GM19240 (cell line): ENCODE results near the gene COA7.

Source experiments
- DNase-seq: peaks from one replicate; pipeline ENCODE4 v3.0.0; 2011; ENCODE audit warnings: low spot score; ENCODE audit not compliant: insufficient read length

Gene COA7

GRCh38 chr1:52670604-52671003, 27.5 kb downstream of the COA7 start:
- no peak for DNase-seq

DNA sequence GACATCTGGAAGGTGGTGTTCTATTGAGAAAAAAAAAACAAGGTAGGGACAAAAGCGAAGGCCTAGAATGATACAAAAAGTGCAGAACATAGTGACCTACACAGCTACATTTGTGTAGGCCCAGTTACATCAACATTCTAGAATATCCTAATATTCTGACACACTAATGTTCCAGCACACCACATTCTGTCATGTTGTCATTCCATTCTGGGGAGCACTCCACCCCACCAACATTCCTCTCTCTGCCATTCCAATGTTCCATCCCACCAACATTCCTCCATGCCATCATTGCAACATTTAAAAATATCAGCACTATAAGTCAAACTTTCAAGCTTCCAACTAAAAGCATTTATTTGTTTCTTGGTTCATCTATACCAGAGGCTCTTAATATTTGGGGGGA, 28.5 kb downstream of the COA7 start:
- no peak for DNase-seq

- no peak for DNase-seq
Measured at GRCh38 chr1:52668711-52669110, 29.4 kb downstream of the COA7 start.

DNA sequence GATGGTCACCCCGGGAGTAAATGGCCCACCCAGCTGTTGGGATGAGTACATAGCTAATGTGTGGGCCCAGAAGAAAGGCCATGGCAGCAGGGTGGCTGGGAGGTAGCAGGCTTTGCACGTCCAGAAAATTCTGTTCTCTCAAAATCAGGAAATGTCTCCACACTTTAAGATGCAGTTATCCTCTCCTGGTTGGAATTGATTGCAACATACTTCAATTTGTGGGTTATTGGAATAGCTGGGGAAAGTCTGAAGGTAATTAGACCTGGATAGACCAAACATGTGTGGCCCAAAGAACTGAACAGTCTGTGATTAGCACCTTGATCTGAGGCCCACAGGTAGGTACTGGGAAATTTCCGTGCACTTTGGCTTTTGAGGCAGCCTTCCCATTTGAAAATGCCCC, 30.2 kb downstream of the COA7 start:
- DNase-seq: no peak

DNA sequence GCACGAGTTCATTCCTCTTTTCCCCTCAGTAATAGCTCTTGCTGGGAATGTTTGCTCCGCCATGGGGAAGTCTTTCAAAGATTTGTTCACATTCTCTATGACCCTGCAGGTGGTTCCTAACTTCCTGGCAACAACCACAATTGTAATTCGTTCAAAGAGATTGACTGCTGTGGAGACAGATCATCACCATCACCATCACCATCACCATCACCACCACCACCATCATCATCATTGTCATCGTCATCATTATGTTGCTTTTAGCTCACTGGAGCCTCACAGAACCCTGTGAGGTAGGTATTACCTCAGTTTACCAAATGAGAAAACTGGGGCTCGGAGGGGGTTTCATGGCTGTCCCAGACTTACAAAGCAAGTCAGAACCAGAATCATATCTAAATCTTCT, 30.9 kb downstream of the COA7 start:
- no peak for DNase-seq

- DNase-seq: no peak
Measured at GRCh38 chr1:52665006-52665941, 32.9 kb downstream of the COA7 start.

DNA sequence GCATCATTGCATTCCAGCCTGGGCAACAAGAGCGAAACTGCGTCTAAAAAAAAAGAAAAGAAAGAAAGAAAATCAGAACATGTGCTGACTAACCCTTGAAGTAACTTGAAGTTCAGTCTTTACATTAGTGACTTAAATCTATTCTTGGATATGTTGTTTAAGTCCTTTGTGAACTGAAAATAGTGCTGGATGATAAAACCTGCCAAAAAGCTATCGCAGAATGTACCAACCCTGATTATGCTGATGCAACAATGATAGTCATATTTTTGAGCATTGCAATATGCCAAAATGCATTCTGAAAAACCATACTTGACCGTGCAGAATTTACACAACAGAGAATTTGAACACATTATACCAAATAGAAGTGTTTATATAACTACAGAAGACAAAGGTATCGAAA, 34.4 kb downstream of the COA7 start:
- DNase-seq: no peak

DNA sequence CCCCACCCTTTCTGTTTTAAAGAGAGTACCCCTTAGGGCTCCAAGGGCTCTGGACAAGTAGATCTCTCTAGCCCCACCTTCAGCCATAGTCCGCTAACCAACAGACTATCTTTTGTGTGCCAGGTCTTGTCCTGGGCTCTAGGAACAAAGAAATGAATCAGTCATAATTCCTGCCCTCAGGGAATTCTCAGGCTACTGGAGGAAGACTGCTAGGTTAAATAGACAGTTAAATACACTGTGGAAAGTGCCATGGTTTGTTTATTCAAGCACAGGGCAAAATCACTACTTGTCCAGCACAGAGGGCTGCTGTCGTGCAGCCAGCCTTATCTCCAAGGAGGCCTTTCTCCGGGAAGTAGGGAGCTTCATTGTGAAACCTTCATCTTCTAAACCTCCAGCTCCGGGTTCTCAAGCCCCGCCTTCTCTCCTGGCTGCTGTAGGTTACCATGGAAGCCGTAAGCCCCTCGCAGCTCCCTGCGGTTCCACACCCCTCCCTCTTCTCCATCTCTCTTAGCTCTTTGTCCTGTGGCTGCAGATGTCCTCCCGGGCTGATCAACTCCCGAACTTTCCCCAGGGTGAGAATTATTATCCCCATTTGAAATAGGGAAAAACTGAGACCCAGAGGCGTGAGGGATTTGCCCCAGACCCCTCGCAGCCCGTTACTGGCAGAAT, 35.4 kb downstream of the COA7 start:
- no peak for DNase-seq

- DNase-seq: no peak
Measured at GRCh38 chr1:52660807-52661206, 37.3 kb downstream of the COA7 start.

GRCh38 chr1:52659851-52660596, 38.1 kb downstream of the COA7 start:
- DNase-seq: no peak

DNA sequence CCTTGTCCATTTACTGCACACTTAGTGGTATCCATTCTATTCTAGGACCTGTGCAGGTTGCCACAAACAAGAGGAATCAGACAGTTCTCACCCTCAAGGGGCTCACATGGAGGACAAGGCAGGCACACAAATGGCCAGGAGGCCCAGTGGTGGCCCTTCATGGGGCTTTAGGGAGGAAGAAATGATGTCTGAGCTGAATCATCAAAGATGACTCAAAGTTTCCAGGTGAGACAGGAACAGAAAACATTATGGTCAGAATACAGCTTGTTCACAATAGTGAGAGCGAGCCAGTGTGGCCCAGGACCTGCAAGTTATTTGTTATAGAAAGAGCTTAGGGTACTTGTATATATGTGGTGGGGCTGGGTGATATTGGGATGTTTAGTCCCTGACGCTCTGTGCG, 38.8 kb downstream of the COA7 start:
- DNase-seq: no peak

GRCh38 chr1:52658795-52659194, 39.4 kb downstream of the COA7 start:
- DNase-seq: no peak

GRCh38 chr1:52657702-52658101, 40.4 kb downstream of the COA7 start:
- no peak for DNase-seq

DNA sequence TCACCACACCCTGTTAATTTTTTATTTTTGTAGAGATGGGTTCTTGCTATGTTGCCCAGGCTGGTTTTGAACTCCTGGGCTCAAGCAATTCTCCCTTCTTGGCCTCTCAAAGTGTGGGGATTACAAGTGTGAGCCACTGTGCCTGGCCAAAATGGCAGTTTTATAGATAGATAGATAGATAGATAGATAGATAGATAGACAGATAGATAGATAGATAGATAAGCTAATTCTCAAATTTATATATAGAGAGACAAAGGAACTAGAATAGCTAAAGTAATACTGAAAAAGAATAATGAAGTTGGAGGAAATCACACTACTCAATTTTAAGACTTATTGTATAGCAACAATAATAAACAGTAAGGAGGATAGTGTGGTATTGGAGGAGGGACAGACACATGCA, 44.1 kb downstream of the COA7 start:
- no peak for DNase-seq

- no peak for DNase-seq
Measured at GRCh38 chr1:52653207-52653849, 44.8 kb downstream of the COA7 start.

GRCh38 chr1:52651904-52652303, 46.2 kb downstream of the COA7 start:
- no peak for DNase-seq

GRCh38 chr1:52645261-52645660, 52.9 kb downstream of the COA7 start:
- no peak for DNase-seq

GRCh38 chr1:52641307-52641706, 56.8 kb downstream of the COA7 start:
- DNase-seq: no peak

DNA sequence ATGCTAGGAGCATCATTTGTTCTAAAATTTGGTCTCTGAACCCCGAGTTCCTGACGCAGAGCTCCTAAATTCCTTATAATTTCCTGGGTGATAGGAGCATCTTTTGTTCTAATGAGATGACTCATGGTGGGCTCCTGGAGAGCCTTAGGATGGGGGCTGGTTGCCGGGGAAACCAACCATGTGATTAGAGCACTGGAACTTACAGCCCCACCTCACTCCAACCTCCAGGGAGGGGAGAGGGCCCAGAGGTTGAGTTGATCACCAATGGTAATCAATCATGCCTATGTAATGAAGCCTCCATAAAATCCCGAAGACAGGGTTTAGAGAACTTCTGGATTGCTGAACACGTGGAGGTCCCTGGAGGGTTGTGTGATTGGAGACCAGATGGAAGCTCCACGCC, 57.5 kb downstream of the COA7 start:
- no peak for DNase-seq

- no peak for DNase-seq
Measured at GRCh38 chr1:52637946-52638345, 60.2 kb downstream of the COA7 start.
